Measurements from ENCODE around the gene UBE2I.

DNA sequence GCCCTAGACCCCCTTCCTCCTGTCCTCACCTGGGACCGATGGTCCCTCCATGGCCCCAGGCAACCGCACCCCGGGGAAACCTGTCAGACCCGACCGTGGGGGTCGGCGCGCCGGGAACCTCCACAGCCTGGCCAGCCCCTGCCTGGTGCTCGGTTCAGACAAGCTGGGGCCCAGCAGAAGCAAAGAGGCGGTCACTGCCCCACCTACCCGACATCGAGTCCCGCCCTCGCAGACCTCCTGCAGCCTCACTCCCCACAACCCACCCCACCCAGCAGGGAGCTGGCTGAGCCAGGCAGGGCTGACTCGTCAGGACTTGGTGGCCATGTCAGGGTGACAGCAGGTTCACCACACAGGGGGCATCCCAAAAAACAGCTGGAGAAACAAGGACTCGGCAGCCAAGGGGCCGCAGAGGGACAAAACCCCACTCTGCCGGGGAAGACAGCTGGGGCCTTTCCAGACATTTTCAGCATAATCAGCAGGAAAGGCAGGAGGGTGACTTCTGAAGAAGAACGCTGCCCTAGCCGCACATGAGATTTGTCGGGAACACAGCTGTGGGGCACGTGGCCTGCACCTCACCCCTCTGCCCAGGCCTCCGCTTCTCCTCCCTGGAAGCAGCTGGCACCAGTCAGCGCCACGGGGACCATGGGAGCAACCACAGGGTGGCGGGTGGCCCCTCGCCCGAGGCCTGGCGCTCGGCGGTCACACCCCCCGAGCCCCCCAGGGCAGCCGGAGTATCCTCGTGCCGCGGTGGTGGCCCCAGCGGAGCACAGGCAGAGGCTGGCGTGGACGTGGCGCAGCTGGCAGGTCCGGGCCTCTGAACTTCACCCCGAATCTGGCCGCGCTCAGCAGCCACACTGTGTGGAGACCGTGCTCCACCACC lies 65.2 kb downstream of the UBE2I start:
- TF ChIP-seq GATA2 (IDR thresholded peaks at IDR 0.05; ENCODE audit: low read depth, low read length) (no peak), GATA3 (IDR thresholded peaks at IDR 0.05; ENCODE audit: low read depth, low read length) (no peak)

Data from SH-SY5Y (cell line).